Common myeloid progenitor, CD34-positive (primary cell): Measurements from ENCODE around the gene ECE2.
A peak's percentile ranks its signal among the peaks of the same experiment; 100 is the strongest.

ENCODE experiments used
- CTCF ChIA-PET: fragments of 350-600 bp; sonication (Branson Sonifier 250); formaldehyde crosslinking; loops from one replicate; lab custom pipeline; 2021; ENCODE audit warnings: antibody characterized with exemption; lab: Charles Lee
- POLR2A ChIA-PET: fragments of 350-600 bp; sonication (Branson Sonifier 250); formaldehyde crosslinking; loops from one replicate; lab custom pipeline; 2021; ENCODE audit warnings: antibody characterized with exemption; lab: Charles Lee
- DNase-seq, 3 donors: peaks; one replicate each; pipeline versions ENCODE4 v3.0.0 to v3.0.0-alpha.2; 2013
- H3K27ac ChIP-seq, 2 experiments: 1 replicate in 1 of 2; 2 replicates in 1 of 2; pipeline ENCODE4 v1.7.0; 2013; ENCODE audit warnings: inconsistent platforms in 2 of 2, low read length in 2 of 2, mild to moderate bottlenecking in 2 of 2, low read depth in 1 of 2, moderate library complexity in 1 of 2; ENCODE audit not compliant: severe bottlenecking in 2 of 2, insufficient read depth in 1 of 2, poor library complexity in 1 of 2
- H3K27me3 ChIP-seq, 5 experiments: replicated peaks in 2 of 5; 1 replicate in 3 of 5; 2 replicates in 2 of 5; pipeline versions ENCODE4 v1.6.1 to v1.7.0; 2013; ENCODE audit warnings: low read length in 4 of 5, mild to moderate bottlenecking in 2 of 5, moderate library complexity in 2 of 5, inconsistent platforms in 1 of 5; ENCODE audit not compliant: insufficient read depth in 5 of 5, control insufficient read depth in 4 of 5
- H3K36me3 ChIP-seq, 4 experiments: 1 replicate in 2 of 4; 2 replicates in 2 of 4; pipeline versions ENCODE4 v1.6.1 to v1.7.0; 2013; ENCODE audit warnings: low read length in 3 of 4, control low read depth in 1 of 4, mild to moderate bottlenecking in 1 of 4; ENCODE audit not compliant: control insufficient read depth in 4 of 4, insufficient read depth in 4 of 4
- H3K4me1 ChIP-seq, 4 experiments: 1 replicate in 3 of 4; 2 replicates in 1 of 4; pipeline versions ENCODE4 v1.6.1 to v1.7.1; 2013; ENCODE audit warnings: low read length in 3 of 4, mild to moderate bottlenecking in 3 of 4, control low read depth in 1 of 4, inconsistent platforms in 1 of 4, moderate library complexity in 1 of 4; ENCODE audit not compliant: control insufficient read depth in 4 of 4, insufficient read depth in 4 of 4; ENCODE audit errors: control extremely low read depth in 1 of 4
- H3K4me3 ChIP-seq, 7 experiments: 1 replicate in 4 of 7; 2 replicates in 3 of 7; pipeline versions ENCODE4 v1.5.1 to v1.7.0; 2013; ENCODE audit warnings: mild to moderate bottlenecking in 7 of 7, low read length in 6 of 7, moderate library complexity in 6 of 7, inconsistent platforms in 2 of 7, low read depth in 2 of 7, control low read depth in 1 of 7; ENCODE audit not compliant: insufficient read depth in 4 of 7, control insufficient read depth in 1 of 7; ENCODE audit errors: extremely low read depth in 1 of 7
- H3K9me3 ChIP-seq, 5 experiments: 1 replicate in 4 of 5; 2 replicates in 1 of 5; pipeline versions ENCODE4 v1.6.1 to v1.7.1; 2013; ENCODE audit warnings: low read length in 4 of 5, mild to moderate bottlenecking in 2 of 5, inconsistent platforms in 1 of 5, low read depth in 1 of 5, moderate library complexity in 1 of 5; ENCODE audit not compliant: control insufficient read depth in 4 of 5, insufficient read depth in 2 of 5; ENCODE audit errors: control extremely low read depth in 1 of 5
- WGBS: methylation state at CpG from one replicate; pipeline ENCODE4 v1.1.5; 2013; ENCODE audit not compliant: insufficient coverage; 5-methylcytosine and 5-hydroxymethylcytosine counted together

ECE2 gene

GRCh38 chr3:184307915-184308314 is 32.1 kb downstream of the ECE2 start:
- ChIA-PET CTCF (interaction anchor here (0.7 to 2.4 kb wide), 2 partner anchors 38 to 46 kb away, joined by 3 to 9 read pairs; no protein-coding TSS in a partner anchor), POLR2A (no interaction called here)
- WGBS = 99% methylated on average over 8 of the region's 9 CpGs
- no peak overlapping the region for H3K27ac ChIP-seq
- H3K27me3 ChIP-seq = no peaks in the 10 kb centered on the region
- H3K9me3 ChIP-seq = no peaks in the 10 kb centered on the region
- H3K4me3 ChIP-seq = no peak overlapping the region
- no peak for DNase-seq
- peaks cover 28 to 58% (median 46%) of the 10 kb centered on the region in 4 experiments for H3K36me3 ChIP-seq
- H3K4me1 ChIP-seq = no peaks in the 10 kb centered on the region

- Histone ChIP-seq H3K4me3 (no peak overlapping the region), H3K36me3 (peaks cover 25 to 50% (median 40%) of the 10 kb centered on the region in 4 experiments), H3K4me1 (no peaks in the 10 kb centered on the region), H3K27me3 (no peaks in the 10 kb centered on the region), H3K27ac (peak overlapping the region in 1 of 2 experiments; percentile 43), H3K9me3 (no peaks in the 10 kb centered on the region)
- 100% methylated on average over 2 of the region's 7 CpGs for WGBS
- ChIA-PET POLR2A (no interaction called here), CTCF (no interaction called here)
- DNase-seq = no peak
These were observed 32.9 kb downstream of the ECE2 start for GRCh38 chr3:184308744-184309143.

GRCh38 chr3:184311633-184312032 is 35.8 kb downstream of the ECE2 start:
- no peaks in the 10 kb centered on the region for H3K27me3 ChIP-seq
- CTCF ChIA-PET = interaction anchor here (1.3 to 1.9 kb wide), 5 partner anchors 9 to 25 kb away, joined by 3 to 9 read pairs (median 5); no protein-coding TSS in a partner anchor
- H3K36me3 ChIP-seq = peaks cover 15 to 34% (median 24%) of the 10 kb centered on the region in 4 experiments
- H3K27ac ChIP-seq = no peak overlapping the region
- no peak overlapping the region for H3K4me3 ChIP-seq
- H3K4me1 ChIP-seq = peaks cover 0 to 20% (median 15%) of the 10 kb centered on the region in 4 experiments
- POLR2A ChIA-PET = no interaction called here
- no peak for DNase-seq
- H3K9me3 ChIP-seq = no peaks in the 10 kb centered on the region

GRCh38 chr3:184314363-184314699 is 38.5 kb downstream of the ECE2 start, which contains the start of gene EIF4G1:
Gene EIF4G1 (plus strand): TSS chr3:184314606. CDS start chr3:184315797, 1,191 bp downstream.
- CTCF ChIA-PET = no interaction called here
- peaks cover 0 to 39% (median 29%) of the 10 kb centered on the region in 4 experiments for H3K4me1 ChIP-seq
- peak within 1 kb of the TSS; percentile 35 to 85 (median 70) for H3K4me3 ChIP-seq
- WGBS = 0% methylated on average over 17 of the region's 40 CpGs
- no peaks in the 10 kb centered on the region for H3K9me3 ChIP-seq
- DNase-seq = peak; percentile 94 to 96 (median 96)
- POLR2A ChIA-PET = no interaction called here
- peaks cover 0 to 29% (median 15%) of the 10 kb centered on the region in 4 experiments for H3K36me3 ChIP-seq
- no peaks in the 10 kb centered on the region for H3K27me3 ChIP-seq
- H3K27ac ChIP-seq = peak within 1 kb of the TSS; percentile 86 to 95

GRCh38 chr3:184314700-184315542 is 39.1 kb downstream of the ECE2 start:
- peaks cover 0 to 33% (median 15%) of the 10 kb centered on the region in 4 experiments for H3K36me3 ChIP-seq
- POLR2A ChIA-PET = interaction anchor here (1.4 kb wide), 1 partner anchor 14 kb away, joined by 3 read pairs; no protein-coding TSS in a partner anchor
- CTCF ChIA-PET = interaction anchor here (1.0 to 2.7 kb wide), 4 partner anchors 9 to 39 kb away, joined by 3 to 13 read pairs (median 5); partner anchors contain the start of gene FAM131A
- H3K4me3 ChIP-seq = peak overlapping the region; percentile 35 to 85 (median 70)
- DNase-seq = peak; percentile 74 to 92 (median 88)
- H3K9me3 ChIP-seq = no peaks in the 10 kb centered on the region
- H3K27me3 ChIP-seq = no peaks in the 10 kb centered on the region
- H3K4me1 ChIP-seq = peaks cover 0 to 45% (median 35%) of the 10 kb centered on the region in 4 experiments
- 0% methylated on average over 54 of the region's 89 CpGs for WGBS
- H3K27ac ChIP-seq = peak overlapping the region; percentile 86 to 95

GRCh38 chr3:184315543-184315867 is 39.7 kb downstream of the ECE2 start:
- H3K36me3 ChIP-seq = peaks cover 0 to 39% (median 16%) of the 10 kb centered on the region in 4 experiments
- no peaks in the 10 kb centered on the region for H3K27me3 ChIP-seq
- peak overlapping the region; percentile 86 to 95 for H3K27ac ChIP-seq
- WGBS = 26% methylated on average over 2 of the region's 6 CpGs
- CTCF ChIA-PET = interaction anchor here (1.0 to 2.7 kb wide), 6 partner anchors 9 to 56 kb away, joined by 3 to 13 read pairs (median 4); partner anchors contain the start of gene FAM131A
- DNase-seq = no peak
- peaks cover 0 to 51% (median 35%) of the 10 kb centered on the region in 4 experiments for H3K4me1 ChIP-seq
- peak overlapping the region; percentile 35 to 85 (median 70) for H3K4me3 ChIP-seq
- POLR2A ChIA-PET = interaction anchor here (0.6 to 1.4 kb wide), 2 partner anchors 13 to 47 kb away, joined by 3 read pairs; no protein-coding TSS in a partner anchor
- H3K9me3 ChIP-seq = no peaks in the 10 kb centered on the region
